ENCODE measurements around the gene PLGRKT. TPM values are rescaled to one million over a fixed set of nuclear protein-coding genes. Genes with fewer than 3 reads are reported as not detected.

The PLGRKT gene
- total and polyA plus RNA-seq, 2 experiments from 2014 or later = 13.1 to 31.5 TPM

DNA sequence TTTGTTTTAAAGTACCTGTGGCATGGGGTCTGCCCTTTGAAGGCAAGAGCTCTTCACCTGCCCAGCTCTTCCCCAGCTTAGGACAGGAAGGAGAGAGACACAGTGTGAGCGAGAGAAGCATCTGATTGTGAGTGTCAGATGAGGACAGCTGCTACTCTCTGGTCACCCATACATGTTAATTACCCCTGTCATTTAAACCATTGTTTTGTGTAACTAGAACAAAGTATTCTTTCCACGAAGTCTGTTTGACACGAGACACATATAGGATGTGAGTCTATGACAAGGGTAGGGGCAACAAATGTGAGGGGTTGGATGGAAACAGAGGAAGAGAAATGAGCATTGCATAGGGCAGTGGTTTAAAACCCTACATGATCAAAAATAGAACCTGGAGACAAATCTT lies 9.6 kb upstream of the PLGRKT start:
- no peaks in the 10 kb centered on the region for H3K9me2 ChIP-seq (ENCODE audit: insufficient read depth)
- H3K4me3 ChIP-seq = no peak overlapping the region
- no peaks in the 10 kb centered on the region for H4K20me1 ChIP-seq (replicated peaks; ENCODE audit: insufficient read depth)
- H2AFZ ChIP-seq = no peak overlapping the region
- H3K36me3 Mint-ChIP-seq (ENCODE audit: low read depth) = no peaks in the 10 kb centered on the region
- peaks cover 3% of the 10 kb centered on the region for H3K27me3 Mint-ChIP-seq (ENCODE audit: insufficient read depth, low read depth, poor library complexity)
- no peak overlapping the region for H3K4me2 ChIP-seq
- H3K27ac Mint-ChIP-seq = no peak overlapping the region
- no peak overlapping the region for H3K4me3 Mint-ChIP-seq
- 0 out of 2 replicates have a peak, but pooled peaks cover 4% of the 10 kb centered on the region for H3K4me1 ChIP-seq (ENCODE audit: insufficient read depth)
- H3K9me3 Mint-ChIP-seq = no peaks in the 10 kb centered on the region
- no peaks in the 10 kb centered on the region for H3K27me3 ChIP-seq (ENCODE audit: insufficient read depth)
- DNase-seq (ENCODE audit: low spot score) (no peak), ATAC-seq (no peak)
- H3K79me2 ChIP-seq (replicated peaks; ENCODE audit: insufficient read depth) = no peaks in the 10 kb centered on the region
- H3K4me1 Mint-ChIP-seq = peaks cover 2% of the 10 kb centered on the region; the same call in 1 of the 3 replicates
- H3K27ac ChIP-seq (ENCODE audit: low read depth) = no peak overlapping the region
- H3K36me3 ChIP-seq (ENCODE audit: insufficient read depth) = no peaks in the 10 kb centered on the region
- H3F3A ChIP-seq (replicated peaks; ENCODE audit: low read depth) = no peaks in the 10 kb centered on the region
- TF ChIP-seq JUNB (IDR thresholded peaks at IDR 0.05; ENCODE audit: unreplicated experiment) = no peak
- TF ChIP-seq, protein P1, sequence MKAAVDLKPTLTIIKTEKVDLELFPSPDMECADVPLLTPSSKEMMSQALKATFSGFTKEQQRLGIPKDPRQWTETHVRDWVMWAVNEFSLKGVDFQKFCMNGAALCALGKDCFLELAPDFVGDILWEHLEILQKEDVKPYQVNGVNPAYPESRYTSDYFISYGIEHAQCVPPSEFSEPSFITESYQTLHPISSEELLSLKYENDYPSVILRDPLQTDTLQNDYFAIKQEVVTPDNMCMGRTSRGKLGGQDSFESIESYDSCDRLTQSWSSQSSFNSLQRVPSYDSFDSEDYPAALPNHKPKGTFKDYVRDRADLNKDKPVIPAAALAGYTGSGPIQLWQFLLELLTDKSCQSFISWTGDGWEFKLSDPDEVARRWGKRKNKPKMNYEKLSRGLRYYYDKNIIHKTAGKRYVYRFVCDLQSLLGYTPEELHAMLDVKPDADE (IDR thresholded peaks at IDR 0.05) = no peak
- no peak for TF ChIP-seq ZNF462 (CRISPR knock-in tag; IDR thresholded peaks at IDR 0.05)
- TF ChIP-seq ZNF331 (CRISPR knock-in tag; IDR thresholded peaks at IDR 0.05; ENCODE audit: low read depth) = no peak
- TF ChIP-seq, protein P2, sequence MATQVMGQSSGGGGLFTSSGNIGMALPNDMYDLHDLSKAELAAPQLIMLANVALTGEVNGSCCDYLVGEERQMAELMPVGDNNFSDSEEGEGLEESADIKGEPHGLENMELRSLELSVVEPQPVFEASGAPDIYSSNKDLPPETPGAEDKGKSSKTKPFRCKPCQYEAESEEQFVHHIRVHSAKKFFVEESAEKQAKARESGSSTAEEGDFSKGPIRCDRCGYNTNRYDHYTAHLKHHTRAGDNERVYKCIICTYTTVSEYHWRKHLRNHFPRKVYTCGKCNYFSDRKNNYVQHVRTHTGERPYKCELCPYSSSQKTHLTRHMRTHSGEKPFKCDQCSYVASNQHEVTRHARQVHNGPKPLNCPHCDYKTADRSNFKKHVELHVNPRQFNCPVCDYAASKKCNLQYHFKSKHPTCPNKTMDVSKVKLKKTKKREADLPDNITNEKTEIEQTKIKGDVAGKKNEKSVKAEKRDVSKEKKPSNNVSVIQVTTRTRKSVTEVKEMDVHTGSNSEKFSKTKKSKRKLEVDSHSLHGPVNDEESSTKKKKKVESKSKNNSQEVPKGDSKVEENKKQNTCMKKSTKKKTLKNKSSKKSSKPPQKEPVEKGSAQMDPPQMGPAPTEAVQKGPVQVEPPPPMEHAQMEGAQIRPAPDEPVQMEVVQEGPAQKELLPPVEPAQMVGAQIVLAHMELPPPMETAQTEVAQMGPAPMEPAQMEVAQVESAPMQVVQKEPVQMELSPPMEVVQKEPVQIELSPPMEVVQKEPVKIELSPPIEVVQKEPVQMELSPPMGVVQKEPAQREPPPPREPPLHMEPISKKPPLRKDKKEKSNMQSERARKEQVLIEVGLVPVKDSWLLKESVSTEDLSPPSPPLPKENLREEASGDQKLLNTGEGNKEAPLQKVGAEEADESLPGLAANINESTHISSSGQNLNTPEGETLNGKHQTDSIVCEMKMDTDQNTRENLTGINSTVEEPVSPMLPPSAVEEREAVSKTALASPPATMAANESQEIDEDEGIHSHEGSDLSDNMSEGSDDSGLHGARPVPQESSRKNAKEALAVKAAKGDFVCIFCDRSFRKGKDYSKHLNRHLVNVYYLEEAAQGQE (IDR thresholded peaks at IDR 0.05; ENCODE audit: unreplicated experiment) = no peak
- TF ChIP-seq EZH2 (IDR thresholded peaks at IDR 0.05; ENCODE audit: low read depth, unreplicated experiment) = no peak
- TF ChIP-seq POLR2AphosphoS5 (IDR thresholded peaks at IDR 0.05; ENCODE audit: low read depth) = no peak
- no peak for TF ChIP-seq NANOG (IDR thresholded peaks at IDR 0.05; ENCODE audit: borderline replicate concordance)
